GM04503 (cell line): ENCODE data around the gene RASGRP2.

Source experiments
- DNase-seq: peaks from one replicate; pipeline ENCODE4 v3.0.0-alpha.2; 2012; ENCODE audit warnings: low read depth

RASGRP2 gene

GRCh38 chr11:64739871-64740270 lies 4.1 kb downstream of the RASGRP2 start:
- DNase-seq, result no peak

- DNase-seq, result no peak
Measured at GRCh38 chr11:64736654-64737053, 7.3 kb downstream of the RASGRP2 start.

- no peak for DNase-seq
Measured at GRCh38 chr11:64735725-64736259, 8.2 kb downstream of the RASGRP2 start.

GRCh38 chr11:64734811-64735724 lies 8.9 kb downstream of the RASGRP2 start:
- DNase-seq, result no peak

- no peak for DNase-seq
Measured at GRCh38 chr11:64731601-64732000, 12.3 kb downstream of the RASGRP2 start.

GRCh38 chr11:64729851-64730382 lies 14.0 kb downstream of the RASGRP2 start:
- DNase-seq, result no peak

- DNase-seq, result no peak
Measured at GRCh38 chr11:64728757-64729365, 15.1 kb downstream of the RASGRP2 start.

- no peak for DNase-seq
Measured at GRCh38 chr11:64726867-64727530, 16.9 kb downstream of the RASGRP2 start.

GRCh38 chr11:64726211-64726641 lies 17.7 kb downstream of the RASGRP2 start:
- no peak for DNase-seq

- no peak for DNase-seq
Measured at GRCh38 chr11:64724863-64725532, 18.9 kb downstream of the RASGRP2 start.

- DNase-seq, result no peak
Measured at GRCh38 chr11:64723907-64724862, 19.8 kb downstream of the RASGRP2 start.

- DNase-seq, result no peak
Measured at GRCh38 chr11:64723117-64723906, 20.6 kb downstream of the RASGRP2 start, which contains the start of gene NRXN2. Gene NRXN2 (minus strand): TSS chr11:64723197. CDS start chr11:64713699, 9,498 bp downstream.

GRCh38 chr11:64722141-64723065 lies 21.5 kb downstream of the RASGRP2 start:
- DNase-seq, result no peak

GRCh38 chr11:64721359-64721699 lies 22.6 kb downstream of the RASGRP2 start:
- DNase-seq, result no peak

- DNase-seq, result no peak
Measured at GRCh38 chr11:64720640-64721358, 23.1 kb downstream of the RASGRP2 start.

GRCh38 chr11:64720167-64720566 lies 23.8 kb downstream of the RASGRP2 start:
- DNase-seq, result no peak

- no peak for DNase-seq
Measured at GRCh38 chr11:64719406-64719805, 24.5 kb downstream of the RASGRP2 start.

GRCh38 chr11:64718780-64719124 lies 25.2 kb downstream of the RASGRP2 start:
- DNase-seq, result no peak
